Vagina (tissue), 2 donors: ENCODE results near the gene CCDC85C. TPM values are rescaled to one million over a fixed set of nuclear protein-coding genes. Genes with fewer than 3 reads are reported as not detected.

ENCODE experiments used
- DNase-seq, 2 donors: peaks; one replicate each; pipeline ENCODE4 v3.0.0-alpha.2; 2017; ENCODE audit errors: extremely low spot score in 2 of 2
- H3K27ac ChIP-seq: fragments of 200-600 bp; sonication (generic); one replicate; pipeline ENCODE4 v1.5.1; 2019
- H3K27me3 ChIP-seq: fragments of 200-600 bp; sonication (generic); one replicate; pipeline ENCODE4 v1.5.1; 2019
- H3K36me3 ChIP-seq, 2 donors: fragments of 200-600 bp; sonication (generic); one replicate each; pipeline ENCODE4 v1.5.1; 2017 to 2019
- H3K4me1 ChIP-seq: fragments of 200-600 bp; sonication (generic); one replicate; pipeline ENCODE4 v1.5.1; 2019
- H3K4me3 ChIP-seq, 2 donors: fragments of 200-600 bp; sonication (generic); 1 replicate in 1 of 2; 2 replicates in 1 of 2; pipeline ENCODE4 v1.5.1; 2016 to 2019
- H3K9me3 ChIP-seq: fragments of 200-600 bp; sonication (generic); one replicate; pipeline ENCODE4 v1.5.1; 2019
- POLR2A ChIP-seq, 2 donors: fragments of 450-650 bp; IDR thresholded peaks; one replicate each; pipeline ENCODE4 v1.6.1; 2017; ENCODE audit warnings: antibody characterized with exemption in 2 of 2, mild to moderate bottlenecking in 2 of 2, moderate library complexity in 2 of 2
- POLR2AphosphoS5 ChIP-seq, 2 donors: sonication (generic); formaldehyde crosslinking; IDR thresholded peaks; one replicate each; pipeline ENCODE4 v1.9.0; 2017; ENCODE audit warnings: antibody characterized with exemption in 2 of 2, mild to moderate bottlenecking in 2 of 2, low read depth in 1 of 2; ENCODE audit not compliant: insufficient read depth in 1 of 2
- intact Hi-C: fragments of 100-400 bp; cut with DNase I; formaldehyde crosslinking; loops from one replicate; pipeline ENCODE4 v1.15.1; 2023
- total RNA-seq: library from RNA; depleted of rRNA; stranded (reverse); fragments of >200 nt; gene quantifications from one replicate; pipeline ENCODE4 v1.2.3, GENCODE V29; 2016
- TF ChIP-seq, protein P1 (sequence below), 3 experiments: fragments of 450-650 bp in 2 of 3; fragments of 200-600 bp in 1 of 3; sonication (generic) in 1 of 3; IDR thresholded peaks; one replicate each; pipeline ENCODE4 v1.5.1; 2017 to 2019; ENCODE audit warnings: antibody characterized with exemption in 3 of 3, mild to moderate bottlenecking in 2 of 3, moderate library complexity in 2 of 3

The CCDC85C gene
- total RNA-seq, 1 donor from 2014 or later, result 6.9 TPM

GRCh38 chr14:99578541-99579101 is 25.4 kb downstream of the CCDC85C start:
- no peaks in the 10 kb centered on the region for H3K36me3 ChIP-seq
- no peaks in the 10 kb centered on the region for H3K9me3 ChIP-seq
- no peak for DNase-seq
- TF ChIP-seq, protein P1, sequence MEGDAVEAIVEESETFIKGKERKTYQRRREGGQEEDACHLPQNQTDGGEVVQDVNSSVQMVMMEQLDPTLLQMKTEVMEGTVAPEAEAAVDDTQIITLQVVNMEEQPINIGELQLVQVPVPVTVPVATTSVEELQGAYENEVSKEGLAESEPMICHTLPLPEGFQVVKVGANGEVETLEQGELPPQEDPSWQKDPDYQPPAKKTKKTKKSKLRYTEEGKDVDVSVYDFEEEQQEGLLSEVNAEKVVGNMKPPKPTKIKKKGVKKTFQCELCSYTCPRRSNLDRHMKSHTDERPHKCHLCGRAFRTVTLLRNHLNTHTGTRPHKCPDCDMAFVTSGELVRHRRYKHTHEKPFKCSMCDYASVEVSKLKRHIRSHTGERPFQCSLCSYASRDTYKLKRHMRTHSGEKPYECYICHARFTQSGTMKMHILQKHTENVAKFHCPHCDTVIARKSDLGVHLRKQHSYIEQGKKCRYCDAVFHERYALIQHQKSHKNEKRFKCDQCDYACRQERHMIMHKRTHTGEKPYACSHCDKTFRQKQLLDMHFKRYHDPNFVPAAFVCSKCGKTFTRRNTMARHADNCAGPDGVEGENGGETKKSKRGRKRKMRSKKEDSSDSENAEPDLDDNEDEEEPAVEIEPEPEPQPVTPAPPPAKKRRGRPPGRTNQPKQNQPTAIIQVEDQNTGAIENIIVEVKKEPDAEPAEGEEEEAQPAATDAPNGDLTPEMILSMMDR (IDR thresholded peaks at IDR 0.05), result no peak
- TF ChIP-seq POLR2AphosphoS5 (IDR thresholded peaks at IDR 0.05; ENCODE audit: insufficient read depth in 1 of 2, low read depth in 1 of 2) (no peak), POLR2A (IDR thresholded peaks at IDR 0.05) (no peak)
- no peak overlapping the region for H3K4me3 ChIP-seq
- H3K27me3 ChIP-seq, result no peaks in the 10 kb centered on the region
- H3K27ac ChIP-seq, result peak overlapping the region; percentile 79
- H3K4me1 ChIP-seq, result peaks cover 73% of the 10 kb centered on the region
- intact Hi-C loops, result no loop called here

- Histone ChIP-seq H3K4me3 (no peak overlapping the region), H3K27me3 (no peaks in the 10 kb centered on the region), H3K36me3 (no peaks in the 10 kb centered on the region), H3K27ac (peak overlapping the region; percentile 42), H3K4me1 (peaks cover 88% of the 10 kb centered on the region), H3K9me3 (no peaks in the 10 kb centered on the region)
- TF ChIP-seq POLR2A (IDR thresholded peaks at IDR 0.05) (no peak), POLR2AphosphoS5 (IDR thresholded peaks at IDR 0.05; ENCODE audit: insufficient read depth in 1 of 2, low read depth in 1 of 2) (no peak)
- TF ChIP-seq, protein P1 (IDR thresholded peaks at IDR 0.05), result no peak
- DNase-seq, result no peak
- intact Hi-C loops, result no loop called here
These were observed 27.0 kb downstream of the CCDC85C start for GRCh38 chr14:99576761-99577705.

GRCh38 chr14:99576304-99576703 is 27.7 kb downstream of the CCDC85C start:
- Histone ChIP-seq H3K9me3 (no peaks in the 10 kb centered on the region), H3K27me3 (no peaks in the 10 kb centered on the region), H3K4me3 (no peak overlapping the region), H3K27ac (peak overlapping the region; percentile 42), H3K4me1 (peaks cover 94% of the 10 kb centered on the region), H3K36me3 (no peaks in the 10 kb centered on the region)
- intact Hi-C loops, result no loop called here
- no peak for DNase-seq
- TF ChIP-seq, protein P1 (IDR thresholded peaks at IDR 0.05), result no peak
- TF ChIP-seq POLR2AphosphoS5 (IDR thresholded peaks at IDR 0.05; ENCODE audit: insufficient read depth in 1 of 2, low read depth in 1 of 2) (peak in 1 of 2 donors; percentile 55), POLR2A (IDR thresholded peaks at IDR 0.05) (no peak)

DNA sequence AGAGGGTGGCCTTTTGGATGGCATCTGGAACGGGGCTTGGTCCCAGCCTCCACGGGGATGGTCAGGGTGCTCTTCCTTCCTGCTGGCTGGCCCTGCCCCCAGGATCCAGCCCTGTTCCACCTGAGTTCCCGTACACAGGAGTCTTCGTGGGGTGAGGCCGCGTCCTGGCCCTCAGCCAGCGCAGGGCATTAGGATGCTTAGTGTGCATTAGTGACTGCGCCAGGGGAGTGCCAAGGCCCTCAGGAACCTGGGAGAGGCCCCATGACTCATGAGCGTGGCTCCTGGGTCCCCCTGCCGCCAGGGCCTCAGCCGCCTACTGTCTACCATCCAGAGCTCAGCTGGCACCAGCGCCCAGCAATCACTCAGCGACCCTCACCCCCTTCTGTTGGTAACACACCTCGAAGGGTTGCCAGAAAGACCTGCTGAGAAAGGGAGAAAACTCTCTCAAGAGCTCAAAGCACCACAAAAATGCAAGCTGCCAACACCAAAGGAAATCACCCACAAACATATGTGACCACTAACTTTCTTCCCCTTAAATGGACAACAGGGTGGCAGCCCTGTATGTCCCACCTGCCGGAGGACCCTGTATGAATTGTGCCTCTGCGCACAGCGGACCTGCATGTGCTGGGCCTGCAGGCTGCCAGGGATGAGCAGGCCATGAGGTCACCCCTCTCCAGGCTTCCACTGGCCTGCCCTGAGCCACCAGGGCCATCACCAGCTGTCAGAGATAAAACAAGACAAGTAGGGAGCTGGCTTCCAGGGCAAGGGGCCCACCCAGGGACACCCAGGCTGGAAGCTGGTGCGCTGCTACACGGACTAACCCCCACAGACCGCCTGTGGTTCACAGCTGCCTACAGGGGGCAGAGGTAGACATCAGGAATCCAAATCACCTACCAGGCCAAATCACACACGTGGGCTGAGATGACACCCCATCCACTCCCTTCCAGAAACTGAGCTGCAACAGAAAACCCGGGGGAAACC is 28.7 kb downstream of the CCDC85C start:
- Histone ChIP-seq H3K4me3 (no peak overlapping the region), H3K36me3 (no peaks in the 10 kb centered on the region), H3K27ac (peak overlapping the region; percentile 42), H3K4me1 (peaks cover 94% of the 10 kb centered on the region), H3K9me3 (no peaks in the 10 kb centered on the region), H3K27me3 (no peaks in the 10 kb centered on the region)
- DNase-seq, result no peak
- intact Hi-C loops, result no loop called here
- TF ChIP-seq POLR2A (IDR thresholded peaks at IDR 0.05) (no peak), POLR2AphosphoS5 (IDR thresholded peaks at IDR 0.05; ENCODE audit: insufficient read depth in 1 of 2, low read depth in 1 of 2) (no peak)
- TF ChIP-seq, protein P1 (IDR thresholded peaks at IDR 0.05), result no peak
